HG02973 (cell line): Measurements from ENCODE around the gene SLC7A1.

Experiments
- ATAC-seq: cut with Tn5 transposase; IDR thresholded peaks from one replicate; pipeline ENCODE4 v1.9.1; 2021; ENCODE audit warnings: moderate library complexity; ENCODE audit not compliant: unreplicated experiment

Gene SLC7A1

GRCh38 chr13:29583073-29583785 lies 12.3 kb downstream of the SLC7A1 start:
- no peak for ATAC-seq

GRCh38 chr13:29582171-29582570 lies 13.3 kb downstream of the SLC7A1 start:
- ATAC-seq: no peak

DNA sequence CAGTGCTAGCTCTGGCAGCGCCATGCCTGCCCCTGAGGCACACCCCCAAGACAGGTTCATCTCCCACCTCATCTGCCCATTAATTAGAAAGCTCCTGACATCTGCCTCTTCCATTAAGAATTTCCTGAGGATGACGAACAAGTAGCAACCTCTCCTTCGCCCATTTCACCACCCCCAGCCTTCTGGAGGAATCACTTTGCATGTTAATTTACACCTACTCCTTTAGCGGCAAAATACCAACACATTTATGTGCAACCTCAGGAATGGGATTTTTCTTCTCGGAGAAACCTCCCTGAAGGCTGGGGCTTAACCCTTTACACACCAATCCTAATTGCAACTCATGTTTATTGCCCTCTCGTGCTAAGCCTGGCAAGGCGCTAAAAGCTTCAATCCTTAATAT lies 13.8 kb downstream of the SLC7A1 start:
- no peak for ATAC-seq

DNA sequence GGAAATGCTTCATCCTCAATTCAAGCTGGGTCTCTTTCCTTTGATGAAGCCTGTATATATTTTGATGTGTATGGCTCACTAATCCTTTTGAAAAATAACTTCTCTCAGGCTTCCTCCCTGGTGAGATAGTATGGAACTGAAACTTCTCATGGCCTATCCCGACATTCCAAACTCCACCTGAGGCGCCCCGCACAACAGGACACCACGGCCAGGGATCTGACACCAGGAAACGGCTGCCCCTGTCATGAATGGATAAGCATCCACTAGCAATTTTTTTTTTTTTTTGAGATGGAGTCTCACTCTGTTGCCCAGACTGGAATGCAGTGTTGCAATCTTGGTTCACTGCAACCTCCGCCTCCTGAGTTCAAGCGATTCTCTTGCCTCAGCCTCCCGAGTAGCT lies 16.4 kb downstream of the SLC7A1 start:
- no peak for ATAC-seq

DNA sequence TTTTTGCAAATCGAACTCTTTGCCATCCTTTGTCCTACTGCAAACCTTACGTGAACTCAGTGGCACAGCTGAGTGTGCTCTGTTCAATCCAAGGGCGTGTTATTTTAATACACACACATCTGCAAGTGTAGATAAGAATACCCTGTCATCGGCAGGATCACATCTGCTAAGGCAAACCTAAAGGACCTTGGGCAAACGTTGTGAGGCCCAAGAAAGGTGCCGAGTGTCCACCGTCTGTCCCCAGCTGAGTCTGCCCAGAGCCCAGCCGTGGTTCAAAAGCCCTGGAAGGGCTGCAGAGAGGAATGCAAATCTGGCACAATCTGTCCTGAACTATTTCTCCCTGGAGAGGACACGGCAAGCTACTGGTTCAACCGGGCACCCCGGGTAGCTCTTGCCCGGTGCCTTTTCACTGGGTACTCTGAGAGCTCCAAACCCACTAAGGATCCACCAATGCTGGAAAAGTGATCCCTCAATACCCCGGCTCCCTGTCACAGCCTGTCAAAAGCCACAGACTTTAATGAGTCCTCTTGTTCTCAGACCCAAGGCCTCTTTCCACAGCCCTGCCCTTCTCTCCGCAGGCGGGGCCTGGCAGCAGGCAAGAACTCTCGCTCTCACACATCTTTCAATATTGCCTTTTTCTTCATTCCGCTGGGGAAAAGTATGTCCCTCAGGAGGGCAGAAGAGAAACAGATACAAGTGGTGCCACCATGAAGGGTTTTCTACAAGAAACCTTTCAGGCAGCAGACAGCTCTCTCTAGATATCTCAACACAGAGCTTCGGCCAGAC lies 17.0 kb downstream of the SLC7A1 start:
- ATAC-seq: no peak

GRCh38 chr13:29577136-29578051 lies 18.1 kb downstream of the SLC7A1 start:
- no peak for ATAC-seq

- ATAC-seq: no peak
These were observed 18.9 kb downstream of the SLC7A1 start for GRCh38 chr13:29576581-29576980.

- no peak for ATAC-seq
These were observed 20.4 kb downstream of the SLC7A1 start for GRCh38 chr13:29575098-29575497.

DNA sequence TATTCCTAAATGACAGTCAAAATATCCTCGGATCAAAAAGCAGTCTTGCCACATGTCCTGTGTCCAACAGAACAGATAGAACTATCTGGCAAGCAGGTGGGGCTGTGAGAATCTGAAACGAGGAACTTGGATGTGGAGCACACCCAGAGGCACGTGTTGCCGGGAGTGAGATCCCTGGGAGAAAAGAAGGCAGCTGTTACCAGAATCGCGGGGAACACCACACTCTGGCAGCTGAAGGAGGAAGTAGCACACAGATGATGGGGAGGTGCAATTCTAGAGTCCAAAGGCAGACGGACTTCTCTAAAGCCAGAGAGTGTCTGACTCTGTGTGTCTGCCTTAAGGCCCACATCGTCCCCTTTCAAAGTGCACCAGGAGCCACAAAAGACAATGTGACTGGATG lies 22.3 kb downstream of the SLC7A1 start:
- ATAC-seq: no peak

GRCh38 chr13:29572575-29572974 lies 22.9 kb downstream of the SLC7A1 start:
- no peak for ATAC-seq

DNA sequence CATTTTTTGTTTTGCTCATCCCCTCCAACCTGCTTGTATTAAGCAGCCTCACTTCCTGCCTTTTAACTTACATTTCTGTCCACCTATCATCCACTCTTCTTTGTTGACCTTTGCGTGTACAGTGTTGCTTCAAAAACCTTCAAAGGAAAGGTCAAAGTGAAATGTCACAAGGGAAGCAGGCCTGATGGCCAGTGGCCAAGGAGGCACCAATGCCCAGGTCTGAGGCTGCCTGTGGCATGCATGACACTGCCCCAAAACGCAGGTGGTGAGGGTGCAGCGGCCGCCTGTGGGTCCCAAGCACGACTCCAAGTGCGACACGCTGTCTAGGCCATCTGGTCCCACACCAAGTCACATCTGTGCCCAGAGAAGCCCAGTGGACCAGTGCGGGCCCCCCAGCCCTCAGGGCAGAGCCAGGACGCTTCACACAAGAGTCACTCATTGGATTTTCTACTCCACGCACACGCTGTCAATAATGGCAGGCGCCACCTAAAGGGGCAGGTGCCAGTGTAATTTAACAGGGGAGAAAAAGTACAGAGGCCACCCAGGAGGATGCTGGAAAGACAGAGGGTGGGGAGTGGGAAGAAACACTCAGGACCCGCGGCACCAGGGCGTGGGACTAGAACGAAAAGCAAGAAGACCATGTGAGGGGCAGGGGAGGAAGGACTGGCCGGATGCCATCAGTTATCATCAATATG lies 23.5 kb downstream of the SLC7A1 start:
- no peak for ATAC-seq

DNA sequence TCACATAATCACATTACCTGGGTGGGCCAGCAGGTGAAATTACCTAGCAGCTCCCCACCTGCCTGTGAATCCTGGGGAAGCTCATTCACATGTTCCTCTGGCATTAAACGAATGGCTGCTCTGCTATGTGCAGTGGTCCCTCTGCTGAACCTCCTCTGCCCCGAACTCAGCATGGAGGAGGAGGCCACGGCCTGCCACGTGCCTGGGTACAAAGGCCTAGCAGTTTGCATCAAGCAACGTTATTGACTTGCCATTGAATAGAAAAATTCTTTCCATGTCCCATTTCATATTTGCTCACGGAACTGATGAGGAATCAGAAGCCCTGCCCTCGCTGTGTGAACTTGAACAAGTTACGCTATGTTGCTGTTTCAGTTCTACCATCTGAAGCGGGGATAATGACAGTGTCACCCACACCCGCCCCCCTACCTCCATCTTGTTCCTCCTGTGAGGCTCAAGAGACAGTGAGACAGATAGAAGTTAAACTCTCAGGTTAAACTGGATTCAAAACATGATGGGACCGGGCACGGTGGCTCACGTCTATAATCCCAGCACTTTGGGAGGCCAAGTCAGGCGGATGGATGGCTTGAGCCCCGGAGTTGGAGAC lies 25.3 kb downstream of the SLC7A1 start:
- ATAC-seq: no peak

DNA sequence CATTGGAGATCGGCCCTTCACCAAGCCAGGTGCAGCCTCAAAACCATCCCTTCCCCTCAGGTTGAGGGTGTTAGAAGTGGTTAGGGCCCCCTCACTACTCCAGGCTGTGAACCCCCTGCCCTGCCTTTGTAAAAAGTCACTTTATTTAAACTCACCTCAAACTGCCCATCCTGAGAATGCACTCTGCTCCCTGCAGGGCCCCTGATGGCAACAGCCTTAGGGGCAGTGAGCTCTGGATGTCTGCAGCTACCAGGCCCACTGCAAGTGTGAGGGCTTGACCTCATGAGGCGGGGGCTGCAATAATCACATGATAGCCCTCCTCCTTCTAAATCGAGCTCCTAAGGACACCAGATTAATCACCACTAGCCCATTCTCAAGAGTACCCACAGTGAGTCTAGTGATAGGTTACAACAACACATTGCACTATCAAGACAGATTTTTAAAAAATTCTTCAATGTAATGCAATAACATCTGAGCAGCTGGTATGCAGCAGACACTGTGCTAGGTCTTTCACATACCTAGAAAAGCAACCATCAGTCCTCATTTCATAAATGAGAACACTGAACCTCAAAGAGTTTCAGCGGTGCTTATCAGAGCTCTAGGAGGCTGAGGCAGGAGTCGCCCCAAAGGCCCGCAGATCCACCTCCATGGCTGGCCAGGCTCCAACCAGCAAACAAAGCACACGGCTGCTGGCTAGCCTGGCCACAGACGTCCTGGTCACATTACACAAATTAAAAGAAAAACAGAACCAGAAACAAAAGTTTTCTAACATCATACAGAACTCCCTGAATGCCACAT lies 26.0 kb downstream of the SLC7A1 start:
- no peak for ATAC-seq

DNA sequence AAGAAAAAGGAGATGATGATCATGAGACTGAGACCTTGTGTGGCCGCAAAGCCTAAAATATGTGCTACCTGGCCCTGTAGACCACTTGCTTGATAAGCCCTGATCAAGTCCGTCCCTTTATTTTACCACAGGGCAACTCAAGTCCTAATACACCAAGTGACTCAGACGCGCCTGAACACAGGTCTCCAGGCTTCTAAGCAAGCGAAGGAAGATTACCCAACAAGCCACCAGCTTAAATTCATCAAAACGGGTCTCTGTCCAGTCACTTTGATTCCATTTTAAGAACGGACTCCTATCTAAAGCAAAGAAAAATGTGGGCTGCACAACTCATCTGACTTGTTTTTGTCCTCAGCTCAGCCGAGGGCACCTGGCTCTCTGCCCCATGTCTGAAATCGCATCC lies 26.8 kb downstream of the SLC7A1 start:
- no peak for ATAC-seq

GRCh38 chr13:29567411-29567810 lies 28.1 kb downstream of the SLC7A1 start:
- ATAC-seq: no peak

DNA sequence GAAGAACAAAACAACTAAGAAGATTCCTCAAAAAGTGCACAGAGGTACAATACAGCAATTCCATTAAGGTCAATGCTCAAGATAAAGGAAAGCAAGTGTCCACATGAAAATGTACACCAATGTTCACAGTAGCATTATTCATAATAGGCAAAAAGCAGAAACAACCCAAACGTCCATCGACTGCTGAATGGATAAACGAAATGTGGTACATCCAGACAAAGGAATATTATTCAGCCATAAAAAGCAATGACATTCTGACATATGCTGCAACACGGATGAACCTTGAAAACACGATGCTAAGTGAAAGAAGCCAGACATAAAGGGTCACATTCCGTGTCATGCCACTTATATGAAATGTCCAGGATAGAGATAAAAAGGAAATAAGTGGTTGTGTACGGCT lies 29.3 kb downstream of the SLC7A1 start:
- no peak for ATAC-seq

- ATAC-seq: no peak
These were observed 30.7 kb downstream of the SLC7A1 start for GRCh38 chr13:29564818-29565217.

DNA sequence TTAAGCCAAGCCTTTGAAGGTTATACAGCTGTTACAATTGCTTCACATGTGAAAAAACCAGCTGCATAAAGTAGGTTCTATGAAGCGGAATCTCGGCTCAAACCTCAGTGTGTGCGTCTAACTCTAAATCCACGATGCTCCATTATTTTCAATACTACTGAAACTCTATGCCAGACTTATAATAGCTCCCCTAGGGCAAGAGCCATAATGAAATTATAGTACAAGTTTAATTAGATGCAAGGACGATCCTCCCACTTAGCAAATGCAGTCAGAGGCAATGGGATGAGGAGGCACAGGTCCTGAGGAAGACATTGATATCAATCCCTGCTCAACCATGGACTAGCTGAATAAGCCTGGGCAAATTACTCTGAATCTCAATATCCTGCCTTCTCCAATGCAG lies 31.1 kb downstream of the SLC7A1 start:
- ATAC-seq: no peak

GRCh38 chr13:29563941-29564340 lies 31.5 kb downstream of the SLC7A1 start:
- no peak for ATAC-seq
